MM.1S (cell line): Measurements from ENCODE around the gene CISTR.

Experiments
- CTCF ChIP-seq: fragments of 300-600 bp; sonication (generic); IDR thresholded peaks from 2 replicates; pipeline ENCODE4 v1.5.1; 2016; ENCODE audit warnings: antibody characterized with exemption, low read length, mixed read lengths
- EZH2 ChIP-seq: fragments of 300-600 bp; sonication (generic); optimal IDR thresholded peaks from 2 replicates; pipeline ENCODE3; 2017; ENCODE audit warnings: low read depth, mild to moderate bottlenecking, antibody characterized with exemption, low read length, mixed read lengths

GRCh38 chr12:53725824-53726223, 26.0 kb downstream of the CISTR start:
- TF ChIP-seq CTCF (no peak), EZH2 (no peak)
